HG02981 (cell line): ENCODE results near the gene PACS2.

ENCODE experiments used
- ATAC-seq: cut with Tn5 transposase; IDR thresholded peaks from one replicate; pipeline ENCODE4 v1.9.1; 2021; ENCODE audit warnings: mild to moderate bottlenecking, moderate library complexity; ENCODE audit not compliant: unreplicated experiment

Gene PACS2

GRCh38 chr14:105398044-105398725 lies 83.6 kb downstream of the PACS2 start, which contains the start of gene TEX22:
TSS of gene TEX22 (plus strand) at chr14:105398538. CDS start at chr14:105399341, 803 bp downstream.
- ATAC-seq: peak; percentile 71

- ATAC-seq: peak; percentile 40
These were observed 84.3 kb downstream of the PACS2 start for GRCh38 chr14:105398726-105399465.

- ATAC-seq: no peak
These were observed 84.9 kb downstream of the PACS2 start for GRCh38 chr14:105399466-105399775.

GRCh38 chr14:105400016-105400415 lies 85.5 kb downstream of the PACS2 start:
- no peak for ATAC-seq

GRCh38 chr14:105401699-105402098 lies 87.2 kb downstream of the PACS2 start:
- no peak for ATAC-seq

- ATAC-seq: no peak
These were observed 94.0 kb downstream of the PACS2 start for GRCh38 chr14:105408592-105408991.

- ATAC-seq: no peak
These were observed 94.8 kb downstream of the PACS2 start for GRCh38 chr14:105409364-105409763.

- no peak for ATAC-seq
These were observed 96.1 kb downstream of the PACS2 start for GRCh38 chr14:105410642-105411016.

GRCh38 chr14:105411017-105411941 lies 96.7 kb downstream of the PACS2 start:
- ATAC-seq: no peak

GRCh38 chr14:105411985-105412770 lies 97.6 kb downstream of the PACS2 start:
- no peak for ATAC-seq

- no peak for ATAC-seq
These were observed 98.4 kb downstream of the PACS2 start for GRCh38 chr14:105412771-105413543.

- no peak for ATAC-seq
These were observed 99.0 kb downstream of the PACS2 start for GRCh38 chr14:105413544-105413886.

- ATAC-seq: no peak
These were observed 100.2 kb downstream of the PACS2 start for GRCh38 chr14:105414456-105415371.

GRCh38 chr14:105415481-105416428 lies 101.2 kb downstream of the PACS2 start:
- ATAC-seq: no peak

- no peak for ATAC-seq
These were observed 102.1 kb downstream of the PACS2 start for GRCh38 chr14:105416671-105417070.

- ATAC-seq: no peak
These were observed 103.2 kb downstream of the PACS2 start for GRCh38 chr14:105417690-105418121.

- no peak for ATAC-seq
These were observed 104.0 kb downstream of the PACS2 start for GRCh38 chr14:105418269-105419194.
